ENCODE data around the gene NPAT. TPM values are rescaled to one million over a fixed set of nuclear protein-coding genes. Genes with fewer than 3 reads are reported as not detected.
"Not testable (repeated sequence)": the region's sequence is repeated elsewhere in the genome, so short reads cannot be mapped to it uniquely, and the experiment has no call there.

NPAT gene
- total RNA-seq, 4 donors from 2014 or later = 14.0 to 30.6 (median 14.6) TPM

DNA sequence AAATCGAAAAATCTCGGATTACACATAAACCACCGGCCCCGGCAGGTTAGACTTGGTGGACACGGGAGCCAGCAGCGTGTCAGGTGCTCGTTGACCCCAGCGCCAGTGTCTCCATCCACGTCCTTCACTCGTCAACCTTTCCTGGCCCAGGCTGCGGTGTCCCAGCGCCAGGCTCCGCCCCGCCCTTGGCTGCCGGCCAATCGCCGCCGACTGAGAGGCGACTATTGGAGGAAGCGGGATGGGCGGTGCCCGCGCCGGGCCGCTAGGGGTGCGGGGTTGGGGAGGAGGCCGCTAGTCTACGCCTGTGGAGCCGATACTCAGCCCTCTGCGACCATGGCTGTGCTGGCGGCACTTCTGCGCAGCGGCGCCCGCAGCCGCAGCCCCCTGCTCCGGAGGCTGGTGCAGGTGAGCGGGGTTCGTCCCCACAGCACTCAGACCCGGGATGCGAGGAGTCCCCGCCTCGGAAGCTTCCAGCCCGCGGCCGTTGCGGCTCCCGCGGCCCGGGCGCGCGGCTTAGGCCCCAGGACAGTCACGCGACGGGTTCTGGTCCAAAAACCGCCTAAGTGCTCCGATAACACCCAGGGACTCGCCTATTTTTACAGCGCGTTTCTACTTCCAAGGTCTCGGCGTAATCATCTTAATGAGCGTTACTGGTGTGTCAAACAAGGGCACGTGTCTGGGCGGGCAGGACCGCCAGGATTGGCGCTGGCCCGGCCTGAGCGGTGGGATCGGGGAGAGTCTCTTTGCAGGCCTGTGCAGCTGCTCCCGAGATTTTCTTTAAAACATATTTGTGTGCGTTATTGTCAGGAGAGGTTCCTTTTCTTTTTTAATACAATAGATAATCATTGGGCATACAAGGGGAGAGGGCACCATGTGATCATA lies 100.9 kb downstream of the NPAT start, which contains the start of gene ACAT1:
TSS of gene ACAT1 (plus strand) at position 294 of the 882 bp plus-strand sequence. CDS start at position 334, 40 bp downstream.
- peaks cover 29% of the 10 kb centered on the region for H3K4me1 ChIP-seq
- H3K4me3 ChIP-seq = peak within 1 kb of the TSS; percentile 74
- DNase-seq (ENCODE audit: low spot score in 2 of 2) = peak; percentile 98
- TF ChIP-seq POLR2AphosphoS5 (IDR thresholded peaks at IDR 0.05) (peak; percentile 52 to 87 (median 66)), EP300 (IDR thresholded peaks at IDR 0.05) (no peak), POLR2A (IDR thresholded peaks at IDR 0.05) (peak; percentile 87 to 94)
- TF ChIP-seq, protein P1, sequence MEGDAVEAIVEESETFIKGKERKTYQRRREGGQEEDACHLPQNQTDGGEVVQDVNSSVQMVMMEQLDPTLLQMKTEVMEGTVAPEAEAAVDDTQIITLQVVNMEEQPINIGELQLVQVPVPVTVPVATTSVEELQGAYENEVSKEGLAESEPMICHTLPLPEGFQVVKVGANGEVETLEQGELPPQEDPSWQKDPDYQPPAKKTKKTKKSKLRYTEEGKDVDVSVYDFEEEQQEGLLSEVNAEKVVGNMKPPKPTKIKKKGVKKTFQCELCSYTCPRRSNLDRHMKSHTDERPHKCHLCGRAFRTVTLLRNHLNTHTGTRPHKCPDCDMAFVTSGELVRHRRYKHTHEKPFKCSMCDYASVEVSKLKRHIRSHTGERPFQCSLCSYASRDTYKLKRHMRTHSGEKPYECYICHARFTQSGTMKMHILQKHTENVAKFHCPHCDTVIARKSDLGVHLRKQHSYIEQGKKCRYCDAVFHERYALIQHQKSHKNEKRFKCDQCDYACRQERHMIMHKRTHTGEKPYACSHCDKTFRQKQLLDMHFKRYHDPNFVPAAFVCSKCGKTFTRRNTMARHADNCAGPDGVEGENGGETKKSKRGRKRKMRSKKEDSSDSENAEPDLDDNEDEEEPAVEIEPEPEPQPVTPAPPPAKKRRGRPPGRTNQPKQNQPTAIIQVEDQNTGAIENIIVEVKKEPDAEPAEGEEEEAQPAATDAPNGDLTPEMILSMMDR (IDR thresholded peaks at IDR 0.05) = peak; percentile 22 to 33
- WGBS = under 1% methylated on average over 37 of the region's 73 CpGs
- no peaks in the 10 kb centered on the region for H3K9me3 ChIP-seq
- H3K27ac ChIP-seq = peak within 1 kb of the TSS; percentile 97
- no peaks in the 10 kb centered on the region for H3K27me3 ChIP-seq
- no peaks in the 10 kb centered on the region for H3K36me3 ChIP-seq

DNA sequence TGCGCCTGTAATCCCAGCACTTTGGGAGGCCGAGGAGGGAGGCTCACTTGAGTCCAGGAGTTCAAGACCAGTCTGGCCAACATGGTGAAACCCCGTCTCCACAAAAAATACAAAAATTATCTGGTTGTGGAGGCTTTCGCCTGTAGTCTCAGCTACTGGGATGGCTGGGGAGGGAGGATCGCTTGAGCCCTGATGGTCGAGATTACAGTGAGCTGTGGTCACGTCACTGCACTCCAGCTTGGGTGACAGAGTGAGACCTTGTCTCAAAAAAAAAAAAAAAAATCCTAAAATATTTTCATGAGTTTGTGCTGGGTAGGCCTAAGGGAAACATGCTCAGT lies 101.5 kb downstream of the NPAT start:
- 64% methylated on average over 7 of the region's 7 CpGs for WGBS
- H3K4me1 ChIP-seq = peaks cover 32% of the 10 kb centered on the region
- not testable (repeated sequence) for DNase-seq (ENCODE audit: low spot score in 2 of 2); H3K27me3 ChIP-seq; H3K36me3 ChIP-seq; H3K9me3 ChIP-seq
- H3K4me3 ChIP-seq = peak overlapping the region; percentile 74
- H3K27ac ChIP-seq = peak overlapping the region; percentile 97

DNA sequence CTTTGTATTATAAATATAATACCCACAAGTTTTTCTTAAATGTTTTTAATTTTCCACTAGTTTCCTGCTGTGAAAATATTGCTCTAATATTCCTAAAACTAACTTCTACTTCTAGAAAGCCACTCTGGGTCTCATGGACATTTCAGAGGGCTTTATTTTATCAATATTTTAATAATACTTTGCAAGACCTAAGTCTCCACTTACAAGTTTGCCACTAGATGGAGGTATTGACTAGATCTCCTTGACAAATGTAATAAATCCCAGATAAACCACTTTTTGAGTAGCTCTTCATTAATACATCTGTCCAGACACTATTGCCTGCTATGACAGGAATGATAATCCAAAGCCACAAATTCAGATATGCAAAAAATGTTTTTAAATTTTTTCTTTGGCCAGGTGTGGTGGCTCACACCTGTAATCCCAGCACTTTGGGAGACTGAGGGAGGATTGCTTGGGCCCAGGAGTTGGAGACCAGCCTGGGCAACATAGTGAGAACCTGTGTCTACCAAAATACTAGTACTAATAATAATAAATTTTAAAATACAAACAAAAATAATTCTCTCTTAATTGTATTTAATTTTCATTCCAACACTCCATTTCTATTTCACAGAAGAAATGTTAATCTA lies 104.6 kb downstream of the NPAT start:
- no peaks in the 10 kb centered on the region for H3K36me3 ChIP-seq
- peaks cover 24% of the 10 kb centered on the region for H3K4me1 ChIP-seq
- DNase-seq (ENCODE audit: low spot score in 2 of 2) = no peak
- no peak overlapping the region for H3K4me3 ChIP-seq
- H3K27ac ChIP-seq = no peak overlapping the region
- TF ChIP-seq EP300 (IDR thresholded peaks at IDR 0.05) = no peak
- TF ChIP-seq, protein P1 (IDR thresholded peaks at IDR 0.05) = peak; percentile 4 to 43
- H3K27me3 ChIP-seq = no peaks in the 10 kb centered on the region
- H3K9me3 ChIP-seq = no peaks in the 10 kb centered on the region

DNA sequence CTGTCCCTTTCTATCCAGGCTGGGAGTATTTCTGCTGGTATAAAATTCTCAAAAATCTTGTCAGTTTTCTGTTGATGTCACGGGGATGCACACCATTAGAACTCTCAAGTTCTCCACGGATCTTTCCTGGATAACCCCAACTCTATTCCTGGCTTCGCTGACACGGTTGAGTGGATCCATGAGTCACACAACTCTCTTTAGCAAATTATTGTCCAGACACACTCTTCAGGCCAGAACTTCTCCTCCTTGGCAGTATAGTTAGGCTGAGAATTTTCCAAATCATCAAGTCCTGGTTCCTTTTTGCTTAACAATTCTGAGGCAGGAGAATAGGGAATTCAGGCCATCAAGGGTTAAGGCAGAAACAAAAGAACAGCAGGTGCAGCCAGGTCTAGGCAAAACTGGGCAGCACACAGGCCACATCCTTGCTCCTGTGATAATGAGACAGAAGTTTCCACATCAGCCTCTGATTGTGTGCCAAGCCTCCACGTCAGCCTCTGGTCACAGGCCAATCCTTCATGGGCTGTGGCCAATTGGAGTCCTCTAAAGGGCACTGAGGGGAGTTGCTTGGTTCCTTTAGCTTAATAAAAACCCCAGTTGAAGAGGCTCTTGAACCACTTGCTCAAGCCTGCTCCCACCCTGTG lies 106.8 kb downstream of the NPAT start:
- H3K4me1 ChIP-seq = peaks cover 12% of the 10 kb centered on the region
- H3K9me3 ChIP-seq = no peaks in the 10 kb centered on the region
- no peaks in the 10 kb centered on the region for H3K27me3 ChIP-seq
- H3K36me3 ChIP-seq = peaks cover under 1% of the 10 kb centered on the region
- peak in 1 of 3 donors; percentile 60 for TF ChIP-seq POLR2AphosphoS5 (IDR thresholded peaks at IDR 0.05)
- TF ChIP-seq, protein P1 (IDR thresholded peaks at IDR 0.05) = no peak
- no peak for TF ChIP-seq EP300 (IDR thresholded peaks at IDR 0.05)
- TF ChIP-seq POLR2A (IDR thresholded peaks at IDR 0.05) = no peak
- peak overlapping the region; percentile 67 for H3K27ac ChIP-seq
- no peak overlapping the region for H3K4me3 ChIP-seq
- DNase-seq (ENCODE audit: low spot score in 2 of 2) = peak; percentile 85 to 86
- 28% methylated on average over 5 of the region's 5 CpGs for WGBS

DNA sequence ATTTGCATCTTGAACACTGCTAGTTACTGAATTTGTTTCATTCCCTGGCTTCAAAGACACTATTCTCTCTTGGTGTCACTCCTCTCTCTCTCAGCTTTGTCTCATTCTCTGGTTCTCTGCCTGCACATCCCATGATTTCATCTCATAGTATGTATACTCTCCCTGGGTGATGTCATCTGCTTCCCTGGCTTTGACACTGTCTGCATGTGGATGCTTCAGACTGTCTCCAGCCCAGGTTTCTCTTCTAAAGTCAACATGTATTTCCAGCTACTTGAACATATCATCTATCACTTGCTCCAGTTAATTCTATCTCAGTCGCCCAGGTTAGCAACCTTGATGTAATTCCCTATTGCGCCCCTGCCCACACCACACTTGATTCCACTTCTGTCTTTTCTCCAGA lies 110.4 kb downstream of the NPAT start:
- no peak for DNase-seq (ENCODE audit: low spot score in 2 of 2)
- TF ChIP-seq EP300 (IDR thresholded peaks at IDR 0.05) = no peak
- H3K27ac ChIP-seq = no peak overlapping the region
- H3K9me3 ChIP-seq = no peaks in the 10 kb centered on the region
- peaks cover 2% of the 10 kb centered on the region for H3K36me3 ChIP-seq
- H3K4me1 ChIP-seq = peaks cover 12% of the 10 kb centered on the region
- H3K27me3 ChIP-seq = no peaks in the 10 kb centered on the region
- no peak overlapping the region for H3K4me3 ChIP-seq
- 92% methylated on average over 2 of the region's 2 CpGs for WGBS

DNA sequence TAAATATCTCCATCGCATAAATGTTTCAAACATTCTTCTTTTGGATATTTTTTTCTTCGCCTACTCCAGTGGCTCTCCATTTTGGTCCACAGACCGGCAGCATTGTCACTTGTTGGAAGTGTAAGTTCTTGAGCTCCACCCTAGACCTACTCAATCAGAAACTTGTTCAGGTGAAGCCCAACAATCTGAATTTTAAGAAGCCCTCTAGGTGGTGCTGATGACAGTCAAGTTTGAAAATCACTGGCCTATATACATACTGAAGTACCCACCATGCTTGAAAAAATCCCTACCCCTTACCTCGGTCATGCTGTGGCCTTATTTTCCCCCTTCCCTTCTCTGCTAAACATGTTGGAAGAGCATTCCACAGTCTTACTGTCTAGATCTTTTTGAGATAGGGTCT lies 111.3 kb downstream of the NPAT start:
- WGBS = 94% methylated on average over 4 of the region's 4 CpGs
- no peaks in the 10 kb centered on the region for H3K27me3 ChIP-seq
- H3K27ac ChIP-seq = no peak overlapping the region
- peaks cover 12% of the 10 kb centered on the region for H3K4me1 ChIP-seq
- no peaks in the 10 kb centered on the region for H3K9me3 ChIP-seq
- TF ChIP-seq EP300 (IDR thresholded peaks at IDR 0.05) (no peak), POLR2A (IDR thresholded peaks at IDR 0.05) (no peak), POLR2AphosphoS5 (IDR thresholded peaks at IDR 0.05) (no peak)
- TF ChIP-seq, protein P1 (IDR thresholded peaks at IDR 0.05) = no peak
- H3K4me3 ChIP-seq = no peak overlapping the region
- peaks cover 3% of the 10 kb centered on the region for H3K36me3 ChIP-seq
- peak in 1 of 2 donors; percentile 32 for DNase-seq (ENCODE audit: low spot score in 2 of 2)

Measured in suprapubic skin (tissue), 4 donors.